22Rv1 (cell line): ENCODE data around the gene WNK2.

Source experiments
- CTCF ChIP-seq: fragments of 450-650 bp; IDR thresholded peaks from 2 replicates; pipeline ENCODE4 v1.5.1; 2017; ENCODE audit warnings: mild to moderate bottlenecking
- ZFX ChIP-seq: fragments of 450-650 bp; IDR thresholded peaks from 2 replicates; pipeline ENCODE4 v1.6.1; 2017; ENCODE audit warnings: antibody characterized with exemption, borderline replicate concordance

- TF ChIP-seq CTCF (no peak), ZFX (no peak)
Measured at GRCh38 chr9:93246526-93246925, 62.6 kb downstream of the WNK2 start.
